HL-60 (cell line): ENCODE results near the gene CCNT1.

Experiments used
- CTCF ChIP-seq: IDR thresholded peaks from one replicate; pipeline ENCODE4 v1.5.1; 2011; ENCODE audit warnings: low read length, control low read depth, inconsistent platforms; ENCODE audit not compliant: insufficient read depth
- GABPA ChIP-seq: IDR thresholded peaks from 2 replicates; pipeline ENCODE4 v1.6.1; 2012; ENCODE audit warnings: low read depth
- POLR2AphosphoS5 ChIP-seq: IDR thresholded peaks from 2 replicates; pipeline ENCODE4 v1.6.1; 2012; ENCODE audit warnings: low read depth
- SPI1 ChIP-seq: IDR thresholded peaks from 2 replicates; pipeline ENCODE4 v1.6.1; 2012; ENCODE audit warnings: low read depth, mild to moderate bottlenecking, borderline replicate concordance

GRCh38 chr12:48765753-48766162, 49.3 kb upstream of the CCNT1 start:
- TF ChIP-seq CTCF = no peak
- no peak for TF ChIP-seq POLR2AphosphoS5
- no peak for TF ChIP-seq SPI1
- TF ChIP-seq GABPA = no peak
